HG03432 (cell line): ENCODE results near the gene HAP1.
"Not testable (repeated sequence)": the region's sequence is repeated elsewhere in the genome, so short reads cannot be mapped to it uniquely, and the experiment has no call there.

Experiments
- ATAC-seq: cut with Tn5 transposase; IDR thresholded peaks from one replicate; pipeline ENCODE4 v1.9.1; 2021; ENCODE audit warnings: mild to moderate bottlenecking, moderate library complexity; ENCODE audit not compliant: unreplicated experiment

The HAP1 gene

DNA sequence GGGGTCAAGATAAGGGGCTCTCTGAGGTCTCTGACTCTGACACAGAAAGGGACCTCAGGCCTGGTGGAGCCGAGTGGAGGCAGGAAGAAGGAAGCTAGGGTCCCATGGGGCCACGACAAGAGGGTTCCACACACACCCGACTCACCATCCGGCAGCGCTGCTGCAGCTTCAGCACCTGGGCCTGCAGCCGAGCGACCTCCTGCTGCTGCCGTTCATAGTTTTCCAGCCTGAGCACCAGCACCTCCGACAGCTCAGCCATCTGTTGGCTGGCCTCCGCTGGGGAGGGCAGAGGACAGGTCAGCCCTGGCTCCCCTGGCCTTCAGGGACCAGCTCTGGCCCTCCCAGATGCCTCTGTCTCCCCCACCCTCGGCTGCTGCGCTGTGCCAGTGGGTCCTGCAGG is 6.4 kb downstream of the HAP1 start:
- no peak for ATAC-seq

DNA sequence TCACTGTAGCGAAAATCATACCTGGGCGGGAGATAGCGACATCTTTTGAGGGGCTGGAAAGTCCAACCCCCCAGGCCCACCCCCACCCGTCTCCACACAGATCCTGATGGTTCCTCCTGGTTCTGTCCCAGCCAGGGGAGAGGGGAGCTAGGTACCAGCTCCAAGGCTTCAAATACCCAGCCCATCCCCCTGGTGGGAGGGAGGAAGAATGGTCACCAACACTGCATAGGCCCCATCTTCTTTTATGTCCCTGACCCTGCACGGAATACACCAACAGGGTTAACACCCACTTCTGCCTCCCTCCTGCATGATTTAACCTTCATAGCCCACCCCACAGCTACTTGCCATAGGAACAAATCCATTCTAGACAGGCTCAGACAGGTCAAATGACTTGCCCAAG is 9.3 kb downstream of the HAP1 start:
- no peak for ATAC-seq

DNA sequence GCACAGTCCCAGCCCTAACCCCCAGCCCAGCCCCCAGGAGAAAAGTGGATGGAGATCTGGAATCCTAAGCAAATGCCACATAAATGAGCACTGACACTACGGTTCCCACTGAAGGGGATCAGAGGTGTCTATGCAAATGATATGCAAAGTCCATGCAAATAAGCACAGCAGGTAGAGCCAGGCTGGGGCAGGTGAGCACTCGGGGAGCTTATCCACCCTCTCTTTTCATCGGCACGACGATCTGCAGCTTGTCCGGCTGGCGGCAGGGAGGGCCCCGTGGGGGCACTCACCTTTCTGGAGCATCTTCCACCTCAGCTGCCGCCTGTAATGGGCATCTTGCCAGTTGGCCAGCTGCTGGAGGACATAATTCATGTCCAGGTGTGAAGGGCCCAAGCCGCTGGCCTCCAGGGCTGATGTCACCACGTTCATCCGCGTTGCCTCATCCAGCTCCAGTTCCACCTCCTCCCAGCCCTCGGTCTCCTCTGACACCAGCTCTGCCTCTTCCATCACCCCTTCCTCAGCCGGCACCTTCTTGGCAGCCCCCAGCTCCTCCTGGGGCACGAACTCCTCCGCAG is 9.9 kb downstream of the HAP1 start:
- ATAC-seq = no peak

DNA sequence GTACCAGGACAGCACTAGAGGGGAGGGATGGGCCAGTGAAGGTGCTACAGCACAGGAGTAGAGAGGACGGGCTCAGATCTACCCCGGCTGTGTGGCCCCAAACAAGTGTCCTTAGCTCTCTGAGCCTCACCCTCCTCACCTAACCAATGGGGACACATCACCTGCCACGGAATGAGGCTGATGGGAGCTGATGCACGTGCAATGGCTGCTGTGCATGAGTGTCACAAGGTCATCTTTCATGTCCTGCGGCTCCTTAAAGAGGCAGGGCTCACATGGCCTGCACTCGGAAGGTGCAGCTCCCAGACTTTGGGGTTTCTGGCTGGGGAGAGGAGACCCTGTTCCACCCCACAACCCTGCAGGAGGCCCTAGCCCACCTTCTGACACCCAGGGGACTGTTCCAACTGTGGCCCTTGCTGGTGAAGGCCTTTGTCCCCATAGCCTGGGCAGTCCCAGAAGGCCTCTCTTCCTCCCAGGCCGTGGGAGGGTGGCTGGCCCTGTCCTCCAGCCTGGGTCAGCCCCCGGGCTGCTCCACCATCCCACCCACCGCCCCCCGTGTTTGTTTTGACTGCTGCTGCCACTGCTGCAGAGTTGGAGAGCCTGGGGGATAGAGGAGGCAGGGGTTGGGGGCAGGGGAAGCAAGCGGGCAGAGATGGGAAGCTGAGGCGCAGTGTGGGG is 10.5 kb downstream of the HAP1 start:
- no peak for ATAC-seq

DNA sequence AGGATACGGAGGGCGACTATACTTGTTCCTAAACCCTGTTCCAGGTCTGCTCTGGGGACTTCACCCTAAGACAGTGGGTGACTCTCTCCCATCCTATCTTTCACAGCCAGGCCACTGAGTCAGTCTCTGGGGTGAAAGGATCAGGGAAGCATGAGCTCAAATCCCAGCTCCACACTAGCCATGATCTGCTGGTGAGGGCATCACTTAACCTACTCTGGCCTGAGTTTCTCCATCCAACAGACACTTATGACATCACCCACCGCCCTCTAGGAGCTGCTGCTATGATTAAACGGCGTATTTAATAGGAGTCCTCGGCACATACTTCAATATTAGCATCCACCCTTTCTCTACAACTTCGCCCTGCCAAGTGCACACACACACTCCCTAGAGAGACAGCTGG is 12.2 kb downstream of the HAP1 start:
- ATAC-seq = no peak

DNA sequence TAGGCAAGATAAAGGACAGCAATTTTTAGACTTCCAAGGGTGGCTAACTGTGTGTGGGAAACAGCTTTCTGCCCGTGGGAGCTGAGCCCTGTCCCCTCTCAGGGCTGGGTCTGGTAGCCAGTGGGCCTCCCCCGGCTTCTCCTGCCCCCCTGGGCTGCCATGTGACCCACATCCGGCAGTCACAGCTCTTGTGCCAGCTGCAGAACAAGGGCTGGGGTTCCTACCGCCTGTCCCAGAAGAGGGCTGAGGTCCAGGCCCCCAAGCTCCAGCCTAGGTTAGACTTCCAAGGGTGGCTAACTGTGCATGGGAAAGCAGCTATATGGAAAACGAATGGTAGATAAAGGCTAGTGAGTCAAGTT is 16.2 kb downstream of the HAP1 start:
- no peak for ATAC-seq

DNA sequence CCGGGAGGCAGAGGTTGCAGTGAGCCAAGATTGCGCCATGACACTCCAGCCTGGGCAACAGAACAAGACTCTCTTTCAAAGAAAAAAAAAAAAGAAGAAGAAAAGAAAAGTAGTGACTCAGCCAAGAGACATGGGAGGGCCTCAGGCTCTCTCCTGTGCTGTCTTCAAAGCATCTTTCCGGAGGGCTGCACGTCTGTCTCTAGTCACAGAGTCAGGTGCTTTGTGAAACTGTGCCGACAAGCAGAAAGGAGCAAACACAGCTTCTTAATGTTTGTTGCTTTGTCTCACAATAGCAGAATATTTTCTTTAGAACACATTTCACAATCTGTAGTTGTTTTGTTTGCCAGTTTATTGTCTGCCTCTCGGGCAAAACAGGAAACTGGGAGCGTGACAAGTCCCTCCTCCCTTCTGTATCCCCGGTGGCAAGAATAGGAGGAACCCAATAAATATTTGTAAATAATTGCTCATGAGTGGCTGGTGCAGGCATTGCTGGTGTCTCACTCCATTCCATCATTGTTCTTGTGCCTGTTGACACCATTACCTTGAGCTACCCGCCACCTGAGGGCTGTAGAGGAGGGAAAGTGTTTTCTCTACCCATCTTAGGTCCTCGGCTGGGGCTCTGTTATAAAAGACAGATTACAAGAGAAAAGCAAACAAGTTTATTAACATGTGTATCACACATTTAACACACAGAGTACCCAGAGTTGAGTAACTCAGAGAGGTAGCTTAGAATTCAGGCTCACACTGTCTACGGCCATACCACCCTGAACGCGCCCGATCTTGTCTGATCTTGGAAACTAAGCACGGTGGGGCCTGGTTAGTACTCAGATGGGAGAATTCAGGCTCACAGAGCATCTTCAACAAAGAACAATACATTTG is 16.8 kb downstream of the HAP1 start:
- no peak for ATAC-seq

DNA sequence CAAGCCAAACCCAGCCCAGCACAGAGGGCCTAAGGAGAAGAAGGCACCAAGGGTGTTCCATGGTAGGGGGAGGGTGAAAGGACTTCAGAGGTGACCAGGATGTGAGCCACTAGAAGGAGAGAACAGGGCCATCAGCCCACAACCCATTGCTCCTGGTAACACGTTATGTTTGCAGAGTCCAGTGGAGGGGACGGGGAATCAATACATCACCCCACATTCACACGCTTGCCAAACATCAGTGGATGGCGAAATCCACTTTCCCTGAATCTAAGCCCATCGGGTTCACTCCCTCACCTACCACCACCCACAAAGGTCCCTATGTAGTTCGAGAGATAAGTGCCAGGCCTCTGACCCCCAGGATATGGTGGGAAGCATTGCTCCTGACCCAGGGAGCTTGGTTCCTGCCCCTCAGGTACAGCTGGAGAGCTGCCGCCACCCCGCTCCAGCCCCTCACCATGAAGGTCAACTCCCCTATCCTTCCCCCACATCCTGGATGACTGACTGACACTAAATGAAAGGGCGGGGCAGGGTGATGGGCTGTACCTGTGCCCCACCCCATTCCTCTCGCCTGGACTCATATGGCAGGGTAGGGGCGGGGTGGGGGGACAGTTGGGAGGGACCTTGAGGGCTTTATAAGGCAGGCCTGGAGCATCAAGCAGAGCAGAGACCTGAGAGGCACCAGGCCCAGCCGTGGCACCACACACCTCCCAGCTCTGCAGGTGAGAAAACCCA is 22.6 kb downstream of the HAP1 start, which contains the start of gene GAST:
Gene GAST (plus strand): TSS at position 663 of the 732 bp plus-strand sequence. CDS start 3,106 bp downstream, outside the sequence.
- no peak for ATAC-seq

DNA sequence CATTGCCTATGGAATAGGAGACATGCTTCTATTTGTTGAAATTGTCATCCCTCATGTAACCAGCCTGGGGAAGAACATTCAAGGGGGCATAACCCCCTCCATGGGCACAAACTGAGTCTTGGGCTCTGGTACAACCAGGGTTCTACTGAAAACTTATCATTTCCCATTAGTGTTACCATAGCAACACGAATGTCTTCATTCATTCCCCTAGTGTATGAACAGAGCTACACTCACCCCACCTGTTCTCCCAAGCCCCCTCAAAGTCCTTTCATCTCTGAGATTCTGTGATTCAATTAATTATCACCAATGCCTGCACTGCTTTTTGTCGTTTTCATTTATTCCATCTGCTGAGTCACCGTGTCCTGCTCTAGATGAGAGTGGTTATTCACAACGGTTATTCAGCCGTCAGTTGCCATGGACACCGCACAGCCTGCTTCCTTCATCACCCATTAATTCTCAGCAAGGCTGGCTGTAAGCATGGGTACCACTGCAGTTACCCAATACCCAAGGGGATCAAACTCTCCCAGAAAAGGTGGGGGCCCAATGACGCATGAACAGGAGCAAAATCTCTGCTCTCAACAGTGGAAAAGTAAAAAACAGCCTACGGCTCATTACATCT is 23.9 kb downstream of the HAP1 start:
- ATAC-seq = no peak

DNA sequence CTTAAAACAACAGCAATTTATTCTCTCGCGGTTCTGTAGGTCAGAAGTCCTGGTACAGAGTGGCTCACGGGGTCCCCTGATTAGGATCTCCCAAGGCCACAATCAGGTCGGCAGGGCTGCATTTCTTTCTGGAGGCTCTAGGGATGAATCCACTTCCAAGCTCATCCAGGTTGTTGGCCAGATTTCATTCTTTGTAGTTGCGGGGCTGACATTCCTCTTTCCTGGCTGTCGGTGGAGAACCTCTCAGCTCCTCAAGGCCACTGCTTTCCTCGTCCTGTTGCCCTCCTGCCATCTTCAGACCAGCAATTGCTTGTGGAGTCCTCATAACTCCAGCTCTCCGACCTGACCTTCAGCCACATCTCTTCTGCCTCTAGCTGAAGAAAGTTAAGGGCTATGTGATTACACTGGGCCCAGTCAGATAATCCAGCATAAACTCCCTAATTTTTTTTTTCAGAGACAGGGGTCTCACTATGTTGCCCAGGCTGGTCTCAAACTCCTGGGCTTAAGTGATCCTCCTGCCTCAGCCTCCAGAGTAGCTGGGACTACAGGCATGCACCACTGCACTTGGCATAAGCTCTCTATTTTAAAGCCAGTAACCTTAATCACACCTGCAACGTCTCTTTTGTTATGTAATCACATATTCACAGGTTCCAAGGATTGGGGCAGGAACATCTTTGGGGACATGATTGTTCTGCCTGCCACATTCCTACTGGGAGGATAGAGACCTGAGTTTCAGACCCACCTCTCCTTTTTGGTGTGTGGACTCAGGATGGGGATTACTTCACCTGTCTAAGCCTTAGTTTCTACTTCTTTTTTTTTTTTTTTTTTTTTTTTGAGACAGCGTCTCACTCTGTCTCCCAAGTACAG is 26.4 kb downstream of the HAP1 start:
- ATAC-seq = no peak

DNA sequence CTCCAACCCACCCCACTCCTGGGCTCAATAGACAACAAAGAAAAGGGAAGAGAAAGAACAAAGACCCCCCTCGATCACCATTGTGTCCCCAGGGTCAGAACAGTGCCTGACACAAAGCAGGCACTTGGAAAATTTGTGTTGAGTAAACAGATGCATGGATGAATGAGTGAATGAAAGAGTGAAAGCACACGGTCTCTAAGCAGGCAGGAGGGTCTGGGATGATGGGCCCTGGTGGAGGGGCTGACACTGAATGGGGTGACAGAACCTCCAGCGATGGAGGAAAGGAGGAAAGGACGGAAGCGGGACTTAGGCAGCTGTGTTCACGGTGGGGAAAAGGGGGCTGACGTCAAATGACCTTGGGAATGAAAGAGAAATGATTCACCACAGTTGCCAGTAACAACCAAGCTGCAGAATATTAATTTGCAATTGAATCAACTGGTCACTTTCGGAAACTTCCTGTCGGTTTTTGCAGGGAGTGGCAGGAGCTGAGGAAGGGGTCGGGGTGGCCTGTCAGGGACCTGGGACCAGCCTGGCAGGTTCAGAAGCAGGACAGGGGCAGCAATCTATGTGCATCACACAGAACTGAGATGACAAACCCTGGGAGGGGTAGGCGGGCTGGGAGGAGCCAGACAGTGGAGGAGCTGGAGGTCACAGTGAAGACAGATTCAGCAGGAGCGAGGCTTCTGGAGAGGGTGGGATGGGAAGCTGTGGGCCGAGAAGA is 29.0 kb downstream of the HAP1 start:
- no peak for ATAC-seq

DNA sequence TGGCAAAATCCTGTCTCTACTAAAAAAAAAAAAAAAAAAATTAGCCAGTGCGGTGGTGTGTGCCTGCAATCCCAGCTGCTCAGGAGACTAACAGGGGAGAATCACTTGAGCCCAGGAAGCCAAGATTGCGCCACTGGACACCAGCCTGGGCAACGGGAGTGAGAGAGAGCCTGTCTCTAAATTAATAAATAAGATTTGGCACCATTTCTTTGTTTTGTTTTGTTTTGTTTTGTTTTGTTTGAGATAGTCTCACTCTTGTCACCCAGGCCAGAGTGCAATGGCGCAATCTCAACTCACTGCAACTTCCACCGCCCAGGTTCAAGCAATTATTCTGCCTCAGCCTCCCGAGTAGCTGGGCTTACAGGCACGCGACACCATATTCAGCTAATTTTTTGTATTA is 31.7 kb downstream of the HAP1 start:
- ATAC-seq = no peak

DNA sequence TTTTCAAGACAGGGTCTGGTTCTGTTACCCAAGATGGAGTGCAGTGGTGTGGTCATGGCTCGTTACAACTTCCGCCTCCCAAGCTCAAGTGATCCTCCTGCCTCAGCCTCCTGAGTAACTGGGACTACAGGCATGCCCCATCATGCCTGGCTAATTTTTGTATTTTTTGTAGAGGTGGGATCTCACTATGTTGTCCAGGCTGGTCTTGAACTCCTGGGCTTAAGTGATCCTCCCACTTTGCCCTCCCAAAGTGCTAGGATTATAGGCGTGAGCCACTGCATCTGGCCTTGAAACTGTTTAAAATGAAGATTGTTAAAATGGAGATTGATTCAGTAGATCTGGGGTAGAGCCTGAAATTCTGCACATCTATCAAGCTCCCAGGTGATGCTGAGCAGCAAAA is 33.6 kb downstream of the HAP1 start:
- not testable (repeated sequence) for ATAC-seq

DNA sequence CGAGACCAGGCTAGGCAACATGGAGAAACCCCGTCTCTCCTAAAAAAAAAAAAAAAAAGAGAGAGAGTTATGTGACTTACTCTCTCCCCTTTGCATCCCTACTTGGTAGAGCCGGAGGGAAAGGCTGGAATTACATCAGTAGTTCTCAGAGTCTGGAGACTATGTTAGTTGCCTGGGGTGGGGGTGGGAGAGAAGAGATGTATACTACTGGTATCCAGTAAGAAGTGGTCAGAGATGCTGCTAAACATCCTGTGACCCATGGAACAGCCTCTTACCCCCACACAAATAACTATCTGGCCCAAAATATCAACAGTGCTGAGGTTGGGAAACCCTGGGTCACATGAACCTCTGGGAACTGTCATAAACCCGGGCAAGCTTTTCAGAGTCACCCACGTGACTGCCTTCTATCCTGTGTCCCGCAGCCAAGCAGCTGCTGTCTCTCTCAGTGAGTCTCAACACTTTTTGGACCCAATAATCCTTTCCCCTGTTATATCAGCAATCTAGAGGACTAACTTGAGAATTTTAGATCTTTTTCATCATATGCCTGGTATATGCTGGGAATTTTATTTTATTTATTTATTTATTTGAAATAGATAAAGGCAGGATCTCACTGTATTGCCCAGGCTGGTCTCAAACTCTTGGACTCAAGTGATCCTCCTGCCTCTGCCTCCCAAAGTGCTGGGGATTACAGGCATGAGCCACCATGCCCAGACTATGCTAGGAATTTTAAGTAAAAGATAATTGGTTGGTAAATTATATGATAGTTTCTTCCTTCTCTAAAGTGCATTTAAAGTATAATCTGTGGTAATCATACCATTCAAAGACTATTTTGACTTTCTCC is 37.1 kb downstream of the HAP1 start:
- no peak for ATAC-seq

DNA sequence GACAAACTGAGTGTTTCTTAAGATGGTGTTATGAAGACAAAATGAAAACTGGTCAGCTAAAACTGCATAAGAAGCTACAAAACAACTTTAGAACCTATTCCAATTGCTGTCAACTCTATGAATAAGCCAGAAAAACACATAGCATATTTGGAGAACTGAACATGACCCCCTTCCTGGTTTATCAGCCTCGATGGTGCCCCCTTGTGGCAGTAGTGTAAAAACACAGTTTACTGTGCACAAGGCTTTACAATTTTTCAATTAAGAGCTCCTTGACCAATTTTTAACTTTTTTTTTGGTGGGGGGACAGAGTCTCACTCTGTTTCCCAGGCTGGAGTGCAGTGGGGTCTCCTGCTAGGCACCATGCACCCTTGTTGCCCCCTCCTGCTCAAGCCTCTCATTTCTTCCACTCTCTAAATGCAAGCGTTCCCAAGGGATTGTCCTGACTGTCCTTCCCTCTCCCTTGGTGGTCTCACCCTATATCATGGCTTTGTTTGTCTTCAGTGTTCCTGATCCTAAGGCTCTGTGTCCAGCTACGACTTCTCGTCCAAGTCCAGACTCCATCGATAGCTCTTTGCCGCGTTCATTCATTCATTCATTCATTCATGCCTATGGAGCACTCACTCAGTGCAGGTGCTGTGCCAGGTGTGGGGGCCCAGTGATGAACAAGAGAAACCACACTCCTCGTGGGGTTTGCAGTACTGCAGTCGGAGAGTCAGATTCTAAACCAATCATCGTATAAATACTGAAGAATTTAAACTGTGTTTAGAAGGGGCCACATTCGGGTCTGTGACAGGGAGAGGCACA is 38.3 kb downstream of the HAP1 start:
- no peak for ATAC-seq

DNA sequence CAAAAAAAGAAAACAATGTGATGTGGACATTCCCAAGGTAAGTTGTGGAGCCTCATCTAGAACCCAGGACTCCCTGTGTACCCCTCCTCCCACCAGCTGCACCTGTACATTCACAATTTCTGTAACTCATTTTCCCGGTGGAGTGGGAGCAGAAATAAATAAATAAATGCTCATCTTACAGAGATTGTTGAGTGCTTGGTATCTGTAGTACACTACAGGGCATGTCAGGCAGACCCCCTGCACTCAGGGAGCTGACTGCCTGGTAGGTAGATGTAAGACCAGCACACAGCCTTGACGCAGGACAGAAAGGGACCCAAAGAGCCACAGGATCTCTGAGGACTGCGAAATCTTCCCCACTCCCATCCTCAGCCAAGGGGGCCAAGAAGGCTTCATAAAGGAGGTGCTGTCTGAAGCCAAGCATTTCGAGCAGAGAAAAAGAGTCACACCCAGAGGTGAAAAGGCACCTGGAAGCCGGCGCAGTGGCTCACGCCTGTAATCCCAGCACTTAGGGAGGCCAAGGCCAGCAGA is 39.2 kb downstream of the HAP1 start:
- no peak for ATAC-seq
